Right kidney (tissue), 9 donors: ENCODE results near the gene ACAN.

Experiments used
- DNase-seq: peaks from one replicate; pipeline ENCODE4 v3.0.0-alpha.2; 2016
- long read RNA-seq, 8 donors: transcript quantifications; one replicate each; lab custom pipeline, GENCODE V29; 2026

ACAN gene
- long read RNA-seq, donor 1, partial matches to known transcripts, result 0 of 1 reads
- long read RNA-seq, donor 1, other reads (novel, unspliced or antisense), result 0 of 1 reads
- long read RNA-seq, donor 2, result 0 reads
- long read RNA-seq, donor 3, result 0 reads
- long read RNA-seq, donor 4, result 0 reads
- long read RNA-seq, donor 5, result 0 reads
- long read RNA-seq, donor 6, result 0 reads
- long read RNA-seq, donor 7, result 0 reads
- long read RNA-seq, donor 8, result 0 reads

- DNase-seq, result peak; percentile 78
These were observed at the start of gene ACAN for GRCh38 chr15:88803241-88803919. ACAN (plus strand) TSS chr15:88803436; CDS start chr15:88836207, 32,771 bp downstream.

- no peak for DNase-seq
These were observed 46.7 kb upstream of the ACAN start for GRCh38 chr15:88756521-88756920.

- DNase-seq, result no peak
These were observed 46.3 kb upstream of the ACAN start for GRCh38 chr15:88756921-88757320.

- DNase-seq, result no peak
These were observed 43.4 kb upstream of the ACAN start for GRCh38 chr15:88759872-88760271.

- DNase-seq, result no peak
These were observed 38.8 kb upstream of the ACAN start for GRCh38 chr15:88764448-88764847.

DNA sequence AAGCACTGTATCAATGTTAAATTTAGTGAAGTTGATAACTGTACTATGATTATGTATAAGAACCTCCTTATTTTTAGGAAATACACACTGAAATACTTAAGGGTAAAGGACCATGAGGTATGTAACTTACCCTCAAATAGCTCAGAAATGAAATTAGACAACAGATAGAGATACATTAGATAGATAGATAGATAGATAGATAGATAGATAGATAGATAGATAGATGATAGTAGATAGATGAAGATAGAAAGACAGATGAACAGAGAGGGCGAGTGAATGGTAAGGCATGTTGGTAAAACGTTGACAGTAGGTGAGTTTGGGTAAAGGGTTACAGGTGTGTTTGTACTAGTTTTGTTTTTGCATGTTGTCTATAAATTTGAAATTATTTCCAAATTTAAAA lies 38.0 kb upstream of the ACAN start:
- no peak for DNase-seq

GRCh38 chr15:88769161-88769971 lies 33.9 kb upstream of the ACAN start:
- peak; percentile 54 for DNase-seq

DNA sequence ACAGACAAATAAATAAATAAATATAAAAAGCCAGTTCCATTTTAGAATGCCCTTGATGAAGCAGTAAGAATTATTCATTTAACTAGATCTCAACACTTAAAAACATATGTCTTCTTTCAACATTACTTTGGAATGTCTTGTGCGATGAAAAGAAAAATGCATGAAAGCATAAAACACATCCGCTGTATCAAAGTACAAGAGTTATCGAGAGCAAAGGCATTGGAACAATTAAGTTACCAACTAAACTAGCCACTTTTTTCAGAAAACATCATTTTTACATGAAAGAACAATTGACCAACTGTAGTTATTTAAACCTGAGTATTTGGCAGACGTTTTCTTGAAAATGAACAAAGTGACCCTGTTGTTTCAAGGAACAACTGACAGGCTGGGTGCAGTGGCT lies 27.5 kb upstream of the ACAN start:
- no peak for DNase-seq

DNA sequence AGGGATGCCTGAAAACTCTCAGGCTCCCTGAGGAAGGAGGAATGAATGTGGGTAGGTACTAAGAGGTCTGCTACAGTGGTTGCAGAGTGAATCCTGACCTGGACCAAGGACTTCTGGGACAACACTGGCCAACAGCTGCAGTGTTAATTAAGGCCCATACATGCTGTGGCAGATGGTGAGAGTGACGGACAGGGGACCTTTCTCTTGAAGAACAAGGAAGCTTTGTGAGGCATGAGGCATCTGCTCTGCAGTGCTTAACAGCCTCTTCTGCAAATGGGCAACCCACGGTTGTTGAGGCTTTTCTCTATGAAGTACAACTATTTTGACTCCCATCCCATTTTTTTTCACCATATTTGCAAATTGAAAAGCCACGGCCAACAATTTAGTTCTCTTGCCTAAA lies 26.6 kb upstream of the ACAN start:
- no peak for DNase-seq

GRCh38 chr15:88779944-88780343 lies 23.3 kb upstream of the ACAN start:
- DNase-seq, result no peak

DNA sequence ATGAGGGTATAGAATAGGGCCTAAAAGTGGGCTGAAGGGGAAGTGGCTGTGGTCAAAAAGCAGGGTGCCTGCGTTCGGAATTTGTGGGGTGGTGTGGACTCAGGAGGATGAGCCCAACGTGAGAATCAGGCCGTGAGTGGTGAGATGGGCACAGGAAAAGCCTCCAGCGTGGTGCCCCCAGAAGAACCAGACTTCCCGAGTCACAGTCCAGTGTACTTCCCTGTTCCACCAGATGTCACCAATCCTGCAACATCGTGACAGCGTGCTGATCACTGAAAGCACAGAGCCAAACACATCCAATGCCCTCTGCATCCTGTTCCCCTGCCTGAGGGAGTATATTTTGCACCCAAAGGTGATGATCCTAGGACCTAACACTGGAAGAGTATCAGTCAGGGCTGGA lies 20.8 kb upstream of the ACAN start:
- no peak for DNase-seq

DNA sequence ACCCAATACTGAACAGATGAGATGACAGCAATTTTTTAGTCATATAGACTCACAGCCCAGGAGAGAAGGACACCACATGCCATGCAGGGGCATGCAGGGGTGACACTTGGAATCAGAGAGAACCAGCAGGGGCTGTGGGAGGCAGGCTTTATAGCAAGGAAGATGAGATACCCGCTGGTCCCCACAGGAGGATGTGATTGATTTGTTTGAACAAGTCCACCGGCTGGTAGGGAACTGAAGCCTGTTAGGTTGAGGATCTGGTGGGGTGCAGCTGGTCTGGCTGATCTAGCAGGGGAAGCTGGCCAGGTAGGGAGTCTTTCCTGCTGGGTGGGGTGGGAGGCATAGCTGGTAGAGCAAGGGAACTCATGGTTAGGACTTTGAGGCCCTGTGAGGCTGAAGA lies 18.0 kb upstream of the ACAN start:
- DNase-seq, result no peak

DNA sequence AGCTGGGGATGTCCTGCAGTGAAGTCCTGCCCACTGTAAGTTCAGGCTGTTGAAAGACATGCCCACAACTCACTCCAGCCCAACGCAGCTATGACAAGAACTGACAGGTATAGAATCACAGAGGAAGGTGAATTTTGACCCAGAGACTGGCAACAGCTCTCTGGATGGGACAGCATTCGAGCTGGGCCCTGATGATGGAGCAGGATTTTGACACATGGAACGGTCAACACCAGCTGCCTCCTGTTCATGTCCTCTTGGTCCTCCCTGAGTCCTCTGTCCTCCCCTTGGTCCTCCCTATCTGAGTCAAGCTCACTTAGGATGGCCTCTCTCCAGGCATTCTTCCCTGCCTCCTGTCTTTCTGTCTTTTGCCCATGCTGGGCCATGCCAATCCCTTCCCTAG lies 15.2 kb upstream of the ACAN start:
- DNase-seq, result no peak

DNA sequence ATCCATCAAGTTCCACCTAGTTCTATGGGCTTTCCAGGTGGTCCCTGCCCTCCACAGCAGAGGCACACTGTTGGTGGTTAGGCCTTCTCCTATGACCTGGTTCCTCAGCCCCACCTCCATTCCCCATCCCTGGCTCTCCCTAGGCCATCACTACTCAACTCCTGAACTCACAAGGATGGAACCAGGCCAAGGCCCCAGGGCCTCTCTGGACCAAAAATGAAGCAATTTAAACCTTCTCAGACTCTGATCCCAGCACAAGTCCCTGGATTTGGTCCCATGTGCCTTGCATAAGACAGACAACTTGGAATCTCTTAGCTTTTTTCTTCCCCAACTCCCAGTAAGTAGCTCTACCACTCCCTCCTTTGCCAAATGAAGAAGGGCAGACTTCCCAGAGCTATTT lies 14.4 kb upstream of the ACAN start:
- no peak for DNase-seq

GRCh38 chr15:88790486-88790885 lies 12.8 kb upstream of the ACAN start:
- DNase-seq, result no peak

- no peak for DNase-seq
These were observed 11.6 kb upstream of the ACAN start for GRCh38 chr15:88791637-88792036.

GRCh38 chr15:88792342-88793282 lies 10.6 kb upstream of the ACAN start:
- DNase-seq, result no peak

DNA sequence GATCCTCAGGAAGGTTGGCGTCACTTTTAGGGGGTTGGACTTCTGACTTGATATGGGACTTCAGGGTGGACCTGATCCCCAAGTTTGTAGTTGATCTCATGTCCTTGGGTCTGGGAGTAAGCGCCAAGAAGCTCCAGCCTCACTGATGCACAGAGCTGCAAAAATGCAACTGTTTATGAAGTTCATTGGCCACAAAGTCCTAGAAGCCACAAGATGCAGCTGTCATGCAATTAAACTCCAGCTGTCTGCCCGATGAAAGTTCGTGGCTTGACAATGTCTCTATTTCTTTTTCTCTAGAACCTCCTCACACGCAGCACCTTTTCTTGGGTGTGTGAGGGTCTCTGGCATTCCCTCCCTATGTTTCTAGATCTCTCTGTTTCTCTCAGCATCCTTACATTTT lies 9.2 kb upstream of the ACAN start:
- no peak for DNase-seq

- no peak for DNase-seq
These were observed 5.4 kb upstream of the ACAN start for GRCh38 chr15:88797663-88798339.

- DNase-seq, result no peak
These were observed 3.9 kb upstream of the ACAN start for GRCh38 chr15:88799341-88799740.

DNA sequence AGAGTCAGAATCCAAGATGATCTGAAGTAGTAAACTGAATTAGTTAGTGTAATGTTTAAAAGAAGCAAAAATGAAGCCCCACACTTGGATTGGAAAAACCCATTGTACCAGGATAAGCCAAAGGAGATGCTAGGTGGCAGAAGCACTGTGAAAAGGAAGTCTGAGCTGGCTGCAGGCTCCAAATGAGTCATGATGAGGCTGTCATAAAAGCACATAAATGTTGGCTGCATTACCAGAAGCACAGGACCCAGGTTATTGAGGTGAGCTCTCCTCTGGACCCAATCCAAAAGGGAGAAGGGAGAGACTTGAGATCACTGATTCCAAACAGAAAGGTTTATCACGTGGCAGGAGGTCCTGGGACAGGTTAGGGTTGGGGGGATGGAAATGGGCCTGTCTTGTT lies 3.2 kb upstream of the ACAN start:
- DNase-seq, result no peak

- no peak for DNase-seq
These were observed 2.5 kb upstream of the ACAN start for GRCh38 chr15:88800738-88801137.
